ENCODE data around the gene CPEB4. TPM values are rescaled to one million over a fixed set of nuclear protein-coding genes. Genes with fewer than 3 reads are reported as not detected.

CPEB4 gene
- total RNA-seq, 1 donor from 2014 or later, result 125 TPM

- ATAC-seq, result peak; percentile 9
- intact Hi-C loops (cut with micrococcal nuclease), result no loop called here
- DNase-seq, result peak; percentile 54
Measured at GRCh38 chr5:173925449-173926071, 37.4 kb downstream of the CPEB4 start.

DNA sequence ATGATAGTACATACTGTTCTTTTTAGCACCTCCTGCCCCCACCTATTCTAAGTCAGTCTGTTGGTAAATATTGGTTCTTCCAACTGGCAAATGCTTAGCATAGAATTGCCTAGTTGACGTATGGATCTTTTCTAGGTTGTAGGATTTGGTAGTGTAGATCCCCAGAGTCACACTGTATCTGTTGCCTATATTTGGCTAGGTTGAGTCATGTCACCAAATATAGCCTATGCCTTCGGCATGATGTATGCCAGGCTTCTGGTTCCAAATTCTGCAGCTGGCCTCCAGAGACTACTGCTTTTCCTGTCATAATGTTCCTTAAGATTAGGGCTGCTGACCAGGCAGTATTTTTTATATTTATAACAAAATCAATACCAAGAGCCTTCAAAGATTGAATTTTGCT, 38.2 kb downstream of the CPEB4 start:
- ATAC-seq (peak; percentile 85), DNase-seq (no peak)
- intact Hi-C loops (cut with micrococcal nuclease), result no loop called here

GRCh38 chr5:173928871-173929574, 40.9 kb downstream of the CPEB4 start:
- DNase-seq (no peak), ATAC-seq (no peak)
- intact Hi-C loops (cut with micrococcal nuclease), result no loop called here

GRCh38 chr5:173932695-173933139, 44.6 kb downstream of the CPEB4 start:
- intact Hi-C loops (cut with micrococcal nuclease), result no loop called here
- no peak for DNase-seq
- ATAC-seq, result no peak

DNA sequence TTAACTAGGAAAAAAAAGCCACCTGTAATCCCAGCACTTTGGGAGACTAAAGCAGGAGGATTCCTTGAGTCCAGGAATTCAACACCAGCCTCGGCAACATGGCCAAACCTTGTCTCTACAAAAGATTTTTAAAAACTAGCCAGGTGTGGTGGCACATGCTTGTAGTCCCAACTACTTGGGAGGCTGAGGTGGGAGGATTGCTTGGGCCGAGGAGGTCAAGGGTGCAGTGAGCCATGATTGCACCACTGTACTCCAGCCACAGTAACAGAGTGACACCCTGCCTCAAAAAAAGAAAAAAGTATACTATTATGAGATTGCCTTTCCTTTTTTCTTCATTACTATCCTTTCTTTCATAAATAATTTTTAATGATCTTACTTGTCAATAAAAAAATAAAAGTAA, 45.8 kb downstream of the CPEB4 start:
- no peak for DNase-seq
- no peak for ATAC-seq
- intact Hi-C loops (cut with micrococcal nuclease), result no loop called here

- no peak for DNase-seq
- no peak for ATAC-seq
- intact Hi-C loops (cut with micrococcal nuclease), result no loop called here
Measured at GRCh38 chr5:173935396-173935795, 47.2 kb downstream of the CPEB4 start.

DNA sequence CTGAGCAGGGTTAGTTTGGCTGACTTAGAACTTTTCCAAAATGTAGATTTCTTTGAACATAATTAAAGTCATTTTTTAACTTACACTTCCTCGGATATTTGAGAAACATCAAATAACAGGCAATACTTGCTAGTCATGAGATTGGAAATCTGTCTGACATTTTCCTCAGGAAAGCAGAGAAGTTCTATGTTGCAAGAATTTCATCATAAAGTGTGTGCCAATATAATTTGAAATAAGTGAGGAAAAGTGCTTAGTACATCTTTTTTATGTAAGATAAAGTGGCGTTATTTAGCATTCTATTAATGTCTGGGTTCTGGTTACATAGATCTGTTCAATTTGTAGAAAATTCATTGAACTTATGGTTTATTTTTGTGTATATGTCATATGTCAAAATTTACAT, 52.1 kb downstream of the CPEB4 start:
- ATAC-seq (no peak), DNase-seq (no peak)
- intact Hi-C loops (cut with micrococcal nuclease), result no loop called here

DNA sequence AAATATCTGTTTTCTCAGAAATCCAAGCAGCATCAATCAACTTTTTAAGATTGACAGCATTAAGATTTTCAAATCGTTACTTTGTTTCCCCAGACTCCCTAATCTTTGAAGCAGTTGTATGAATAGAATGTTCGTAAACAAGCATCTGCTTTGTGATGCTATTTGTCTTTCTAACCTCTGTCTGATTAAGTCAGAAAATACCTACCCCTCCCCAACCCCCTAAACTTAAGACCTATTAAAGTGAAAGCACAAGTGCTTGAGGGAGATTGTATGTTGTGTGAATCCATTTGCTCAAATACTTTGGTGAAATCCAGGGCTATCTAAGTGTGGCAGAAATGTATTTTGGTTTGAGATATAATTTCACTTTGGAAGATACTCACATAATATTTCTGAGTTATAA, 53.0 kb downstream of the CPEB4 start:
- ATAC-seq (no peak), DNase-seq (no peak)
- intact Hi-C loops (cut with micrococcal nuclease), result no loop called here

GRCh38 chr5:173941758-173942401, 53.7 kb downstream of the CPEB4 start:
- intact Hi-C loops (cut with micrococcal nuclease), result no loop called here
- ATAC-seq, result peak; percentile 17
- no peak for DNase-seq

GRCh38 chr5:173944511-173944910, 56.4 kb downstream of the CPEB4 start:
- DNase-seq, result no peak
- intact Hi-C loops (cut with micrococcal nuclease), result no loop called here
- ATAC-seq, result peak; percentile 42

DNA sequence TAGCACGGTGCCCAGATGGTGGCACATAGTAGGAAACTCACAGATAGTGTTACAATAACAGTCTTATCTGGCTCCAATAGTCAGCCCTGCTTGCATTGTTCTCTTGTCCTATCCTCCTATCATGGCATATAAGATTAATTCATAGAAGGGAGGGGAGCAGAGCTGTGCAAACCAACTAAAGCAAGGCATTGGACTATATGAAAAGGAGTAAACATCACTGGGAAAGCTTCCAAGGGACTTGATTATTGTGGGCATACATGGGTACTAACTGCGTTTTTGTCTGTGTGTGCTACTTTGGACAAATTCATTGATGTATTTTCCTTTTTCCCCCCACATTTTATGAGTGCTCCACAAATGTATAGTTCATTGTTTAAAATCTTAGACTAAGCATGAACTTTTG, 57.0 kb downstream of the CPEB4 start:
- intact Hi-C loops (cut with micrococcal nuclease), result no loop called here
- peak; percentile 13 for ATAC-seq
- DNase-seq, result no peak

GRCh38 chr5:173946323-173946722, 58.2 kb downstream of the CPEB4 start:
- DNase-seq, result no peak
- intact Hi-C loops (cut with micrococcal nuclease), result no loop called here
- ATAC-seq, result no peak

DNA sequence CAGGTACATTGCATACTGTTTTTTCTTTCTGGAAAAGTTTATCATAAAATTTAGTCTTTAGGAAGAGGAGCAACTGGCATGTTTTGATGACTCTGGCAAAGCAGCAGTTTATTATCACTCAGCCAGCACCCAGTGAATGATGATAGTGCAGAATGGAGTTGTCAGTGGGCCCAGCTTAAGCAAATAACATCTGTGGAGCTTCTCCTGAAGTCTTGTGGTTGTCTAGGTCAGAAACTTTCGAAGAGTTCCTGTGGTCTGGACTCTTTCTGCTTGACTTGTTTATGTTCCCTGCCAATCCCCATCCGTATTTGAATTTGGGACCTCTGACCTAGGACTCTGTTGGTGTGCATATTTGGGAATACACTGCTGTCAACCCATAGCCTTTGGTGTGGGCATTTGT, 62.7 kb downstream of the CPEB4 start:
- ATAC-seq (no peak), DNase-seq (no peak)
- intact Hi-C loops (cut with micrococcal nuclease), result loop anchor here (10.0 kb wide), 1 partner anchor 46 kb away; no protein-coding TSS in a partner anchor

DNA sequence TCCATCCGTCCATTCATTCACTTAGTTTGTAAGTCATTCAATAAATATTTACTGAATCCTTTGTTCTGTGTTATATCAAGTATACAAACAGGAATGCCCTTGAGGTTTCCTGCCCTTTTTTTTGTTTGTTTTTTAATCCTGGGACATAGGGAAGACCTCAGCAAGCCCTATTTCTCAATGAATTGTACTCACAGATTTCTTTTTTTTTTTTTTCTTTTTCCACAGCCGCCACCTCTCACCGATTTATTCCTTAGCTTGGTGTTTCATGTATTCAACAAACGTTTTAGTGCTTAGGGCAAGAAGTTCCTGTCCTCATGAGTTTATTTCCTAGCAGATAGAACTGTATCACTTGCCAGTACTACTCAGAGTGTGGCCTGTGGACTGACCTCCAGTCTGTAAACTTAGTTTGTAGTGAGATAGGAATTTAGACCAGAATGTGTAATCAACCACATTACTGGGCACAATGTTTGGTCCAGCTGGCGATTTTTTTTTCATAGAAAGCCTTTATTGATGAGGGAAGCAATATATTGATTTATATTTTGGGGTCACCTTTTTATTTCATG, 65.5 kb downstream of the CPEB4 start:
- intact Hi-C loops (cut with micrococcal nuclease), result loop anchor here (10.0 kb wide), 1 partner anchor 49 kb away; no protein-coding TSS in a partner anchor
- ATAC-seq (peak; percentile 47), DNase-seq (no peak)

DNA sequence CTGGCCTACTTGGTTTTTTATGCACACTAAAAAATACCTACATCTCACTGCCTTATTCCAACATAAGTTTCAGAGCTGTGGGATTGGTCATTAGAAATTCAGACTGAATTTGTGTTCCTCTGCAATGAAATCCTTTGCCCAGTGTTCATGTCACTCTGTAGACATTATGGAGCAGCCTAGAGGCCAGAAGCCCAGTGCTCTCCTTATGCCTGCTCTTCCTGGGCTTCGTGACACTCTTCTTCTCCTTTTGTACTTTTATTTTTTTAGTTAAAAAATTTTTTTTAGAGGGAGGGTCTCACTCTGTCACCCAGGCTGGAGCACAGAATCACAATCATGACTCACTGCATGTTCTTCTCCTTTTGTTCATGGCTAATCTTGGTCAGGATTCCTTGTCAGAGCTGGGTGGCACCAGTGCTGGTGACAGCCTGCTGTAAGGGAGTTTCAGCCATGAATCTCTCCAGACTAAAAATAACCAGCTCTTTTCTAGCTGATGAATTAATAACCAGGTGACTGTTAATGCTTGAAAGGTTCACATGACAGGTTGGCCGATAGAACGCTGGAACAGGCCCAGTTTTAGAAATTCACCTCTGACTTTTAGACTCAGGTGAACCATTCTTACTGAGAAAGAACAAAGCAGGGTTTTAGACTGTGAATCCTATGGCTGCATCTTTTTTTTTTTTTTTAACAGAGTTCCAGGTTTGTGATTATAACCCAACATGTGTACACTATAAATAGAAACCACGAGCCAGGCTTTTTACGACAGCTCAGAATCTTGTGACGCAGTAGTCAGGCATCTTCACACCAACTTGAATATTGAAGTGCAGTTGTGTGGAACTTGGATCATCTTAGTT, 66.7 kb downstream of the CPEB4 start:
- intact Hi-C loops (cut with micrococcal nuclease), result loop anchor here (10.0 kb wide), 1 partner anchor 50 kb away; no protein-coding TSS in a partner anchor
- DNase-seq, result no peak
- ATAC-seq, result peak; percentile 88

DNA sequence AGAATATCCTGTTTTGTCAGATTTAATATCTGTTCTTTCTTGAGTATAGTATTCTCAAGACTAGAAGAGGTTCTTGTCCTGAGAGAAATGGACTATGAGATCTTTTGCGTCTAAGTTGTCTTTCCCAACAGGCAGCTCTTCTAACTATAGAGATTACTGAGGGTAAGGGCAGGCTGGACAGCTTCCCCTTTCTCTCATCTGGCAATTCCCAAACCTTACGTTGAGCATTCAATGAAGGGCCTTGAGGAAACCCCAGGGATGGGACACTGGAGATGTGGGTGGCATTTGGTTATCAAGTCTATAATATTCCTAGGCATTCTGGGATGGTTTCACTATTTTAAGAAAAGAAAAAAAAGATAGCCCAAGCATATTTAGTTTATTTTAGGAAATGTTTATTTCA, 72.8 kb downstream of the CPEB4 start:
- ATAC-seq, result no peak
- intact Hi-C loops (cut with micrococcal nuclease), result no loop called here

DNA sequence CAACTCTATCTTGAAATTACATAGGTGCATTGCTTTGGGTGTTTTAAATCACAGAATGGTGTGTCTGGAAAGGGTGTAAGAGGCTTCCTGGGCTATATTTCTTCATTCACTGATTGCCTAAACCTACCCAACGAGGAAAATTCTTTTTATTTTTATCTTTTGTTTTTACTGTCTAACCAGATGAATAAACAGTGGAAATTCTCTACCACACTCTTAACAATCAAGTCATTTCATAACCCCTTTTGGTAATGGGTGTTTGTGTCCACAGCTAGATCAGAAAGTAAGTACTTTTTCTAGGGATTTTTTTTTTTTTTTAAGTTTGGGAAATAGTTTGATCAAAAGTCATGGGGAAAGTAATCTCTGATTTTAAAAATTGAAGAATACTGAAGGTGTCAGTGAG, 73.3 kb downstream of the CPEB4 start:
- no peak for ATAC-seq
- intact Hi-C loops (cut with micrococcal nuclease), result no loop called here
- DNase-seq, result no peak

More for the DNA sequence above, 72.8 kb downstream of the CPEB4 start:
- no peak for DNase-seq

DNA sequence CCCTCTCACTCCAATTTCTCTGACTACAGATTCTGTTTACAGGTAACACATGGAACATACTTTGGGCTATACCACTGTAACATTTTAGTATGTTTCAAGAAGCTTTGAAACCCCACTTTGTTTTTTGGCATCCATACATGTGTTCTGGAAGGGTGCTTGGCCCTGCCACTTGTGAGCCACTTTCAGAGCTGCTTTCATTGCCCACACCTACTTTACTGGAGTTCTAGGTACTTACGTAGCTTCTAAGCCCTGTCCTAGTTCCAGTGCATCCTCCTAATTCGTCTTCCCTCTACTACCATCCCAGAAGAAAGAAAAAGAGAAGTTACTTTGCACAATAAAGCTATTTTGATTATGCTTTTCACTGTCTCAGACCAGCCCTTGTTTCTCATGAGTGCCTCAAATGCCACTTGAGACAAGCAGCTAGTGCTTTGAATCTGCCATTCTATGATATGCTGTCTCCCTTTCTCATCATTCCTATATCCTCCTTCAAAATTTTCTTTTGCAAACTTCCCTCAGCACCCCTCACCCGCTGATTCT, 74.4 kb downstream of the CPEB4 start:
- ATAC-seq, result peak; percentile 26
- DNase-seq, result no peak
- intact Hi-C loops (cut with micrococcal nuclease), result no loop called here
